ENCODE results near the gene DCAF8.

GRCh38 chr1:160179336-160179735 is 83.0 kb downstream of the DCAF8 start:
- TF ChIP-seq CTCF (IDR thresholded peaks at IDR 0.05; ENCODE audit: insufficient read depth, low read depth, low read length), result no peak
- no peak for TF ChIP-seq EZH2 (IDR thresholded peaks at IDR 0.05; ENCODE audit: insufficient read depth, low read length)

All from astrocyte (in vitro differentiated cells and primary cell).